ENCODE results near the gene MYO1H. TPM values are rescaled to one million over a fixed set of nuclear protein-coding genes. Genes with fewer than 3 reads are reported as not detected.

Gene MYO1H
- total and polyA plus RNA-seq, 2 of the 8 experiments (the other 6 are each of a cell fraction or from before 2014, with no cell fraction given), result 0.03 TPM; not detected in 1

DNA sequence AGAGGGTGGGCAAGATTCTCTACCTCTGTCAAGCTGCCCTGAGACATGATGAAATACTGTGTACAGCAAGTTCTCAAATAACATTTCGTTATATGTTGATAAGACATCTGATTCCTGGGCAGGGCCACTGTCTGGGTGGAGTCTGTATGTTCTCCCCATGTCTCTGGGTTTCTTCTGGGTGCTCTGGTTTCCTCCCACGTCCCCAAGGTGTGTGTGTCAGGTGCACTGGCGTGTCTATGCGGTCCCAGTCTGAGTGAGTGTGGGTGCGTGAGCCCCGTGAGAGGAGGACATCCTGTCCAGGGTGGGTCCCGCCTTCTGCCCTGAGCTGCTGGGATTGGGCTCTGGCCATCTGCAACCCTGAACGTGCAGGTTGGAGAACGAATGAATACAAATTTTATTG lies 99.8 kb downstream of the MYO1H start:
- Histone ChIP-seq H3K23me2 (ENCODE audit: low read depth, low read length) (no peaks in the 10 kb centered on the region), H3K23ac (ENCODE audit: insufficient read length) (no peak overlapping the region), H4K20me1 (replicated peaks in 1 of 2; ENCODE audit: control insufficient read depth in 1 of 2, insufficient read depth in 2 of 2, low read length in 2 of 2) (peaks cover 3 to 7% of the 10 kb centered on the region in 2 experiments), H2BK5ac (ENCODE audit: low read depth, low read length) (peak overlapping the region; percentile 13; the same call in 1 of the 2 replicates), H2BK12ac (ENCODE audit: low read depth, low read length) (no peak overlapping the region), H3K27ac (ENCODE audit: low read depth, low read length) (no peak overlapping the region), H3K4me3 (ENCODE audit: extremely low read depth in 1 of 4, insufficient read depth in 2 of 4, low read depth in 3 of 4, low read length in 4 of 4) (no peak overlapping the region), H3K9me3 (ENCODE audit: insufficient read depth in 2 of 2, low read depth in 1 of 2, low read length in 1 of 2) (no peaks in the 10 kb centered on the region), H3K27me3 (replicated peaks in 1 of 4; ENCODE audit: control insufficient read depth in 3 of 4, extremely low read depth in 1 of 4, insufficient read depth in 3 of 4, low read length in 3 of 4) (no peaks in the 10 kb centered on the region), H2BK20ac (ENCODE audit: low read length) (no peak overlapping the region), H3K14ac (ENCODE audit: insufficient read length) (no peak overlapping the region), H2BK120ac (replicated peaks; ENCODE audit: low read depth, low read length) (no peak overlapping the region), H3K36me3 (ENCODE audit: control insufficient read depth in 2 of 4, insufficient read depth in 4 of 4, low read length in 3 of 4) (peaks cover 5 to 31% (median 18%) of the 10 kb centered on the region in 4 experiments), H2BK15ac (ENCODE audit: low read length) (no peak overlapping the region), H3K9ac (replicated peaks in 1 of 4; ENCODE audit: extremely low read depth in 1 of 4, low read depth in 3 of 4, low read length in 3 of 4) (no peak overlapping the region), H3K56ac (replicated peaks; ENCODE audit: insufficient read length, low read depth, low read length) (no peak overlapping the region), H2AFZ (ENCODE audit: low read length) (no peak overlapping the region), H3K79me2 (ENCODE audit: control insufficient read depth in 1 of 2, insufficient read depth in 2 of 2, low read length in 2 of 2) (peaks cover 0 to 9% of the 10 kb centered on the region in 2 experiments; a peak in 2 of 4 replicates), H3K4me1 (replicated peaks in 1 of 4; ENCODE audit: control insufficient read depth in 3 of 4, insufficient read depth in 4 of 4, low read length in 3 of 4) (no peaks in the 10 kb centered on the region), H3K4me2 (ENCODE audit: insufficient read depth in 1 of 2, low read depth in 2 of 2, low read length in 2 of 2) (no peak overlapping the region), H4K5ac (ENCODE audit: insufficient read length, low read depth, low read length) (no peak overlapping the region), H4K91ac (replicated peaks; ENCODE audit: insufficient read length, low read length) (no peak overlapping the region), H2AK5ac (ENCODE audit: low read depth, low read length) (no peak overlapping the region), H3K79me1 (ENCODE audit: low read depth, low read length) (peaks cover 3% of the 10 kb centered on the region), H3K18ac (ENCODE audit: extremely low read depth, low read length) (no peak overlapping the region), H4K8ac (ENCODE audit: extremely low read depth, insufficient read depth, low read length) (no peak overlapping the region), H3K4ac (replicated peaks; ENCODE audit: insufficient read length, low read depth, low read length) (no peak overlapping the region)
- 92% methylated on average over 9 of the region's 9 CpGs; no CpG with 5 or more reads in 1 of the 2 experiments for WGBS, 2 experiments (ENCODE audit: extremely low coverage in 1 of 2, insufficient coverage in 1 of 2, insufficient read length in 1 of 2, insufficient replicate concordance in 2 of 2, low coverage in 1 of 2, low lambda C conversion rate in 2 of 2, missing lambda C conversion rate in 1 of 2)
- FAIRE-seq, result no peak
- DNase-seq (ENCODE audit: low read depth in 1 of 2, low spot score in 2 of 2), result no peak
- TF ChIP-seq POU5F1 (IDR thresholded peaks at IDR 0.05; ENCODE audit: low read depth, low read length), result no peak
- TF ChIP-seq ZNF274 (IDR thresholded peaks at IDR 0.05; ENCODE audit: borderline replicate concordance, extremely low read depth, low read length), result no peak
- TF ChIP-seq CEBPB (IDR thresholded peaks at IDR 0.05; ENCODE audit: low read depth, low read length), result no peak
- no peak for TF ChIP-seq RFX5 (IDR thresholded peaks at IDR 0.05; ENCODE audit: borderline replicate concordance, low read depth, low read length)
- TF ChIP-seq SIRT6 (IDR thresholded peaks at IDR 0.05; ENCODE audit: low read length), result no peak
- POLR2A ChIA-PET (ENCODE audit: partially characterized antibody), result interaction anchor here (1.5 to 2.0 kb wide), 2 partner anchors 10 to 16 kb away, joined by 5 read pairs; no protein-coding TSS in a partner anchor
- CTCF ChIA-PET (ENCODE audit: partially characterized antibody), result interaction anchor here (0.5 to 17.4 kb wide), 4 partner anchors 15 to 1149 kb away, joined by 3 to 181 read pairs (median 3); no protein-coding TSS in a partner anchor
